CD4-positive, alpha-beta T cell treated with Interferon gamma for 1 hour (primary cell): ENCODE results near the gene MEP1A.
"Not testable (repeated sequence)": the region's sequence is repeated elsewhere in the genome, so short reads cannot be mapped to it uniquely, and the experiment has no call there.

Source experiments
- DNase-seq: peaks from one replicate; pipeline ENCODE4 v3.0.0-alpha.2; 2020

The MEP1A gene

DNA sequence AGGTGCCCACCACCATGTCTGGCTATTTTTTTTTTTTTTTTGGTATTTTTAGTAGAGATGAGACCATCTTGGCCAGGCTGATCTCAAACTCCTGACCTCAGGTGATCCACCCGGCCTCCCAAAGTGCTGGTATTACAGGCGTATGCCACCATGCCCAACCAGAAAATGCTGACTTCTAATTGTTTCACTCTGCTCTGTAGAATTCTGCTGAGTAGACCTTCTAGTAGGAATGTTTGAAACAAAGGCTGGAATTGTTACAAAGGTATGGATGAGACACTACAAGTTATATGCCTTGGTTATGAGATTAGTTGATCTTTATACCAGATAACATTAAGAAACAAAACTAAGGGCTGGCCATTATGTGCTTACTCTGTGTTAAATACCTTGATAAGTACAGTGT lies 44.8 kb downstream of the MEP1A start:
- no peak for DNase-seq

DNA sequence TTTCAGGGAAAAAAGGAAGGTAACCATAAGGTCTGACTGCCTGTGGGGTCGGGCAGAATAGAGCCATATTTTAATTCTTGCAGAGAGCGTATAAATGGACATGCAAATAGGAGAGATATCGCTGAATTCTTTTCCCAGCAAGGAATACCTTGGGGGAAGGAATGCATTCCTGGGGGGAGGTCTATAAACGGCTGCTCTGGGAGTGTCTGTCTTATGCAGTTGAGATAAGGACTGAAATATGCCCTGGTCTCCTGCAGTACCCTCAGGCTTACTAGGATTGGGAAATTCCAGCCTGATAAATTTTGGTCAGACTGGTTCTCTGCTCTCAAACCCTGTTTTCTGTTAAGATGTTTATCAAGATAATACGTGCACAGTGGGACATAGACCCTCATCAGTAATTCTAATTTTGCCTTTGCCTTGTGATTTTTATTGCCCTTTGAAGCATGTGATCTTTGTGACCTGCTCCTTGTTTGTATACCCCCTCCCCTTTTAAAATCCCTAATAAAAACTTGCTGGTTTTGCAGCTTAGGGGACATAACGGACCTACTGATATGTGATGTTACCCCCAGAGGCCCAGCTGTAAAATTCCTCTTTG lies 49.2 kb downstream of the MEP1A start:
- DNase-seq: not testable (repeated sequence)

DNA sequence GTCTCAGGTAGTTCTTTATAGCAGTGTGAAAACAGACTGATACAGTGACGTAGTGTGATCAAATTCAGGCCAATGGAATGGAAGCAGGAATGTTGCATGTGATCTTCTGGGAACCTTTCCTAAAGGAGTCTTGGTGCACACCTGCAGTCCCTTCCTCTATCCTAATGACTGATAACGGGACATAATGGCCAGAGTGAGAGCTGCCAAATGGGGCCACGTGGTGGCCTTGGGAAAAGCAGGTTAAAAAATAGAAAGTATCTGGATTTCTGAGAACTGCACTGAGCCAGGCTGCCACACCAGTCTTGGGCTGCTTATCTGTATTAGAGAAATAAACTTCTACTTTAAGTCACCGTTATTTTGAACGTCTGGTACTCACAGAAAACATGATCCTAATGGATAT lies 51.9 kb downstream of the MEP1A start:
- no peak for DNase-seq

DNA sequence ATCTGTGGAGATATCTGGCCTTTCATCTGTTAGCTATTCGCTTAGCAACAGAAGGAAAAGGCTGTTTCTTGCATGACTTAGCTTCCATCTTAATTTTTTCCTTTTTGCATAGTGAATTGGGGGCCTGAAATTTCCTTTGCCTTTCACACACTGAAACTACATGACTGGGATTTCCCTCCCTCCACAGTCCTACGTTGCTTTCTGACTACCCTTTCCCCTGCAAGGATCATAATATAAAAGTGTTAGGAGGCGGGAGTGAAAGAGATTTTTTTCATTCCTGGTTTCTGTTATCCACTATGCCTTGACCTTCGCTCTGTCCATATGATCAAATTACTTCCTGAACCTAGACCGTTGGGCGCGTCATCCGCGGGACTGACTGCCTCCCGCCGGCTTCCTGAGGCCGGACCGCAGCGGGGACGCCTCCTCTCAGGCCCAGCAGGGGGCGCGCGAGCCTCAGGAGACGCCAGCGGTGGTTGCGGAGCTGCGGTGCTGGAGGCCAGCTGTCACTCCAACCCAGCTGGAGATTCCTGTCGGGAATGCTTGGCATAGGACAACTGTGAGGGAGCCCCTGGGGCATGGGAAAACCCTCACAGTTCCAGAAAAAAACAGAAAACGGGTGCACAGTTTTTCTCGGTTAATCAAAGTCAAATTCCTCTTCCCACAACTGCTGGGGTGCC lies 55.6 kb downstream of the MEP1A start:
- DNase-seq: peak; percentile 41

DNA sequence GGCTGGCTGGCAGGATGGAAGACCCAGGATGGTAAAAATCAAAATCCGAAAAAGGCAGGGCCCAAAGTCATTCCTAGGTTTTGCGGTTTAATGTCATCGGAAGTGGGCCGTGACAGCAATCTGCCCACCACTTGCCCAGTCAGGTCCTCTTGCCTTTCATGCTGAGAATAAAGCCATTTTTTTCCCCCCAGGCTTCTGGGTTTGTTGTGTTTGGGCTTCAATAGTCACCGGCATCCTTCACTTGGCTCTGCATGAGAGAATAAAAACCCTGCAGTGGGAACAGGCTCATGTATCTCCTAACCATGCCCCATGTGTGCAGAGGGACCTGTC lies 56.1 kb downstream of the MEP1A start:
- no peak for DNase-seq

DNA sequence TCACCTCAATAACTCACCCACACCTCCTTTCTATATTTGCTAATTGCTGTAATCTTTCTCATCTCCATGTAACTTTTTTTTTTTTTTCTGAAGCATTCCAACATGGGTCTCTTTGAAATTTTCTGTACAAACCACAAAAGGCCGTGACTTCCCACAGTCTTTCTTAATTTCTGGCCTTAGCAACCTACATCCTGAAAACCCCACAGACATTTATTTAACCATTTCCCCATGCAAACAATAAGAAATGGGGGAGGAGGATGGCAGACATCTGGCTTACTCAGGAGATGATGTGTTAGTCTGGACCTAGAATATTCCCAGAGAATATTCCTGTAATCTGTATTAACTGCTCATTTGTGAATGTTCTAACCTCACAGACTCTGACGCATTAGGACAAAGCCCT lies 57.6 kb downstream of the MEP1A start:
- DNase-seq: no peak

DNA sequence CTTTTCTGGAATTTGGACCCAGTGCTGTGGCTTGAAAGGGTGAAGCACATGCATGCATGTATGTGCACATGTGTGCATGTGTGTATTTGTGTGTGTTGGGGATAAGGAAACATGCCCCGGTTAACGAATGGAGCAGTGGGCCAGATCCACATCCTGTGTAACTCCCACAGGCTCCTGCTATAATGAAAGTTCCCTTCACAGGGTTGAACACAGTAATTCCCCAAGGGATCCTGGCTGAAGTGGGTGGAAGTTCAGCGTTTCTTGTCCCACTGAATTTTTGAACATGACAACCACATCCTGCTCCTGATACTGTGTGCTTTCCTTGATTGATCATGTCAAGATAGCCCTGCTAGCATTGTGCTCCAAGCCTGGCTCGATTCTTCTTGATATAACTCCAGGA lies 58.4 kb downstream of the MEP1A start:
- not testable (repeated sequence) for DNase-seq

DNA sequence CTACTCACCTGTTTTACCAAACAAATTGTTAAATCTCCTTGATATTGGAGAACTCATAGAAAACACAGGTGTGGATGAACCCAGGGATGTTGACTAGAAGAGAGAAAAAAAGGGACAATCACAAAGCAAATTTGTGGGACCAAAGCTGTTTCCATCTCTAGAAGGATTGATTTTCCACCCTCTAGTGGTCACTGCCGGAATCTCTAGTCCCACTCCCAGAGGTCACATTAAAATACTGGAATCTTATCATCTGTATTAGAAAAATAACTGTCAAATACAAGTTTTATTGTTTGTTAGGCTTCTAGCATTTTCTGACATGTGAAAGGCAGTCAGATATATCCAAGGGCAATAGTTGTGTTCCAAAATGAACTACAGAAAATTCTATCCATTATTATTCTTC lies 62.8 kb downstream of the MEP1A start:
- not testable (repeated sequence) for DNase-seq

DNA sequence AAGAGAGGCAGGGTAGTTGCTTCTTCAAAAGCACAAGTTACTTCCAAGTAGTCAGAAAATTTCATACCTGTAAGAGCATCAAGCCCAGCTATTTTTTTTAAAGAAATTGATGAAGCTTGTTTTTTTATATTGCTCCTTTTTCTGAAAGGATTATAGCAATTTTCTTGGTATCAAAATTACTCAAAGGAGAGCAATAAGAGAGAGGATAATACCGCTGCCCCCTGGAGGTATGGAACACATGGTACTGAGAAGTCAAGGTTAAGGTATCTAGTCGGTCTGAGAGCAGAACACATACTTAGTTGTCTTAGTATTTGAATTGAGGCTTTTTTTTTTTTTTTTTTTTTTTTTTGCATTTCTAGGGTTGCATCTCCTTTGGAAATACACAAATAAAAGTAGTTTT lies 69.2 kb downstream of the MEP1A start:
- no peak for DNase-seq

DNA sequence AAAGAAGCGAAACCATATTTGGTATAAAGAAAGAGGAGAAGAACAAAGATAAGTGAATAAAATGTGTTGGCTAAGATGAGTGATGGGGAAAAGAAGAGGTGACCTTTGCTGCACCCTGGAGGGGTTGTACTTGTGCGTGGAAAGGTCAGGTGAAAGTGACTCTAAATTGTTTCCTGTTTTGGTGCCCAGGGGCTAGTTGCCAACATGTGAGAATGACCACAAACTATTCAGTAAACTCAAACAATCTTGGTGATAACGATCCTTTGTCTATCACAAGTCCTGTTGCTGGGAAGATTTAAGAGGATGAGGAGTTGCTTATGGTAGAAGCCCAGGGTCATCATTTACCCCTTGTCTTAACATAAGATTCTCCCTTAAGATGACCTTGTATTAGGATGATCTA lies 70.6 kb downstream of the MEP1A start:
- DNase-seq: no peak

DNA sequence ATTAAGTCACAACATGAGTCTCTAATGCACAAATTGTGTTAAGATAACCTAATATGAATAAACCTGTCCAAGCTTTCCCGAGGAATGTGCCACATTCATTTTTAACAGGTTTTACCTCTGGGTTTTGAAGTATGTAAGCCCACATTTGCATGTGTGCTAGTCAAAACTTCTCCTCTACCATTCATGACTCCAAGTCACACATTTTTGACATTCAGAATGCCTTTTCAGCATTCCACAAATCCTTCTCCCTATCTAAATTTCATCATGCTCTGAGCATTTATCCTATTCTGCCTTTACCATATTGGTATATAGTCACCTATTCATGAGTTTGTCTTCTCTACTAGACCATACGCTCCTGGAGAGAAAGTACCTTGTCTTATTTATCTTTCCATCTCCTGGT lies 72.0 kb downstream of the MEP1A start:
- DNase-seq: no peak

DNA sequence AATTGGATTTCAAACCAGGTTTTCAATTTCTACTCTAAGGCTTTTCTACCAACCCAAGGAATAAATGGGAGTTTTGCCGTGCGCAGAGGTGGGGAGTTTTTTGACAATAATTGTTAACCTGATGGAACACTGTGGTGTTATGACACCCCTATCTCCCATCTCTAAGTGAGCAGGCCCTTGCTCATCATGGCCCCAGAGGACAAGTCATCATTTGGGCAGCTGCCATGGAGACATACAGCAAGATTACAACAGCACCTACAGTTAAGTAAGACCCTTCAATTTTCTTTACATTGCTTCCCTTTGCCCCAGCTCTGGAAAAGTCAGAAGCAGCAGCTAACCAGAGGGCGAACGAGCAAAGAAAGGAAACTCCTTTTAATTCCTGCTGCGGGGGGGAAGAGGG lies 74.2 kb downstream of the MEP1A start:
- DNase-seq: no peak

DNA sequence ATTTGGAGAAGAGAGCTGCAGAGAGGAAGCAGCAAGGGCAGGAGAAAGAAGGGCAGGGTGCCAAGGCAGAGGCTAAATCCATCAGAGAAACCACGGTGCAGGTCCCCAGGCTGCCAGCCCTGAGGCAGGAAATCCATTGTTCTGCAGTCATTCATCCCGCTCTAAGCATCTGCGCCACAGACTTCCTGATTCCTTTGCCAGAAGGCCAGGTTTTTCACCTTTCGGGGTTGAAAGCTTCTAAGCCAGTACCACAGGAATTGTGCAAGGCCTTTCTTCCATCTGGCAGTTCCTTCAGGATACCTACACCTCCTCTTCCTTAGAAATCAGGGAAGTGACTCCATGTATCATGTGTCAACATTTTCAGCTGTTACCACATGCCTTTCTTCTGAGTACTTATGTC lies 82.9 kb downstream of the MEP1A start:
- DNase-seq: no peak

DNA sequence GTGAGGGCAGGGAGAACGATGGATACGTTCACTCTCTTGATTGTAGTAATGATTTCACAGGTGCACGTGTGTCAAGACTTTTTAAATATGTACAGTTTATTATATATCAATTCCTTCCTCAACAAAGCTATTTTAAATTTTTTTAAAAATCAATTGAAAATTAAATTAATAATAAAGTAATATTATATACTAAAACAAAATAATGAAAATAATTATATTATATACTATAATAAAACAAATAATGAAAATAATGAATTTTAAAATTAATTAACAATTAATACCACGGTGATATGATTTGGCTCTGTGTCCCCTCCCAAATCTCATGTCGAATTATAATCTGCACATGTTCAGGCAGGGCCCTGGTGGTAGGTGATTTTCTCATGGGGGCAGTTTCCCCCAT lies 85.8 kb downstream of the MEP1A start:
- DNase-seq: no peak

DNA sequence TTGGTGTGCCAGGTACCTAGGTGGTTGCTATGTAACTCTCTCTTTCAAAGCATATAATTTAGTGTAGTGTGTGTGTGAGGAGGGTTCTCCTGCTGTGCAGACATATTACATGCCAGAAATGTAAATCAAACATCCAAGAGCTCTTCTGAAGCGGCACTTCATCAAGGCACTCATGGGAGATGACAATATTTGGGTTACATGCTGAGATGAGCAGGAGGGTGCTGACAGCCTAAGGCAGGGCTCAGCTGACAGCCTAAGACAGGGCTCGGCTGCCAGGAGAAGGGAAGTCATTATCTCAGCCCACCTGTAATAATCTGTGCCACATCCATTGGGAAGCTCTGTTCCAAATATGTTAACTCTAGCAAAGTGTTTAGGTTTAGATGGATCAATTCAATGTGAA lies 89.5 kb downstream of the MEP1A start:
- DNase-seq: no peak

DNA sequence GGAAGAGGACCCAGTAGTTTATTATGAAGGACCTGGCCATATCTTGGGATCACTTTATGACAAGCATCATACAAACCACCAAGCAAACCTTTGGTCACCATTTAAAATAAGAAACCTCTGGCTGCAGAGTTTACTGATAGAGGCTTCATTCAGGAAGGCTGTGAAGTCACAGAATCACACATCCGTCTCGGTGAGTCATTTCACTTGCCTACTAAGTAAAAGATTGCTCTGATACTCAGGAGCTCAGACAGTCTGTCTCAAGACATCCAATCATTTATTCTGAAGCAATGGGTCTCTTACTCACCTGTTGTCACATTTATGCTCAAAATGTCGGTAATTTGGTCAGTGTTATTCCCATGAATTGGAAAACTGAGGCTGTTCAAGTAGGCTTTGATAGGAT lies 94.8 kb downstream of the MEP1A start:
- DNase-seq: no peak

DNA sequence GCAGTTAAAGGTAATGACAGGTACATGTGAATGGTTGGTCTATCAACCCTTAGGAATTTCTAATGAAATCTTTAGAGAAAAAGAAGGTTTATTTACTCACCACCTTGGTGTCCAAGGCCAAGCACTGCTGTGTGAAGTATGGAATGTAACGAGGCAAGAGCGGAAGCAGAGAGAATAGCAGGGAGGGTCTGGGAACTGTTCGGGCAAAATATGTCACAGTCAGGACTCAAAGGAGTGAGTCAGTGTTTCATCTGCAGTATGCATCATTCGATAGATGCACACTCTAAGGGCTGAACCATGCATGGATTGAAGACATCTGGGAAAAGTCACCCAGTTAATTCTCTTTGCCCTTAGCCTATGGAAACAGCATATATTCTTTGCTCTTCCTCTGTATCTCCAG lies 95.4 kb downstream of the MEP1A start:
- DNase-seq: no peak
